Measurements from ENCODE around the gene MYLK4.

- no peak for TF ChIP-seq EZH2 (IDR thresholded peaks at IDR 0.05; ENCODE audit: borderline replicate concordance)
- TF ChIP-seq, protein P1, sequence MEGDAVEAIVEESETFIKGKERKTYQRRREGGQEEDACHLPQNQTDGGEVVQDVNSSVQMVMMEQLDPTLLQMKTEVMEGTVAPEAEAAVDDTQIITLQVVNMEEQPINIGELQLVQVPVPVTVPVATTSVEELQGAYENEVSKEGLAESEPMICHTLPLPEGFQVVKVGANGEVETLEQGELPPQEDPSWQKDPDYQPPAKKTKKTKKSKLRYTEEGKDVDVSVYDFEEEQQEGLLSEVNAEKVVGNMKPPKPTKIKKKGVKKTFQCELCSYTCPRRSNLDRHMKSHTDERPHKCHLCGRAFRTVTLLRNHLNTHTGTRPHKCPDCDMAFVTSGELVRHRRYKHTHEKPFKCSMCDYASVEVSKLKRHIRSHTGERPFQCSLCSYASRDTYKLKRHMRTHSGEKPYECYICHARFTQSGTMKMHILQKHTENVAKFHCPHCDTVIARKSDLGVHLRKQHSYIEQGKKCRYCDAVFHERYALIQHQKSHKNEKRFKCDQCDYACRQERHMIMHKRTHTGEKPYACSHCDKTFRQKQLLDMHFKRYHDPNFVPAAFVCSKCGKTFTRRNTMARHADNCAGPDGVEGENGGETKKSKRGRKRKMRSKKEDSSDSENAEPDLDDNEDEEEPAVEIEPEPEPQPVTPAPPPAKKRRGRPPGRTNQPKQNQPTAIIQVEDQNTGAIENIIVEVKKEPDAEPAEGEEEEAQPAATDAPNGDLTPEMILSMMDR (IDR thresholded peaks at IDR 0.05; ENCODE audit: poor library complexity): no peak
Measured at GRCh38 chr6:2676048-2676447, 74.7 kb downstream of the MYLK4 start.
